Testis (tissue), 3 donors: ENCODE measurements around the gene RGS12. TPM values are rescaled to one million over a fixed set of nuclear protein-coding genes. Genes with fewer than 3 reads are reported as not detected.

Experiments used
- DNase-seq: peaks from one replicate; pipeline ENCODE4 v3.0.0-alpha.2; 2019
- H3K27ac ChIP-seq, 2 donors: fragments of 200-600 bp; sonication (generic); one replicate each; pipeline ENCODE4 v1.5.1; 2019
- H3K27me3 ChIP-seq: fragments of 200-600 bp; sonication (generic); one replicate; pipeline ENCODE4 v1.5.1; 2019
- H3K36me3 ChIP-seq: fragments of 200-600 bp; sonication (generic); one replicate; pipeline ENCODE4 v1.5.1; 2017; ENCODE audit warnings: low read depth; ENCODE audit errors: missing control alignments
- H3K4me1 ChIP-seq: fragments of 200-600 bp; sonication (generic); one replicate; pipeline ENCODE4 v1.5.1; 2019
- H3K4me3 ChIP-seq, 2 donors: fragments of 200-600 bp; sonication (generic); one replicate each; pipeline ENCODE4 v1.5.1; 2017 to 2019
- H3K9me3 ChIP-seq: fragments of 200-600 bp; sonication (generic); one replicate; pipeline ENCODE4 v1.5.1; 2017
- CTCF ChIP-seq, 3 experiments: fragments of 450-650 bp in 2 of 3; fragments of 200-600 bp in 1 of 3; sonication (generic) in 1 of 3; IDR thresholded peaks; one replicate each; pipeline ENCODE4 v1.5.1; 2016 to 2019; ENCODE audit warnings: antibody characterized with exemption in 3 of 3, mild to moderate bottlenecking in 2 of 3, moderate library complexity in 1 of 3
- POLR2A ChIP-seq: fragments of 450-650 bp; IDR thresholded peaks from one replicate; pipeline ENCODE4 v1.6.1; 2017; ENCODE audit warnings: antibody characterized with exemption, mild to moderate bottlenecking, moderate library complexity
- WGBS, 2 donors: methylation state at CpG; one replicate each; pipeline ENCODE4 v1.1.5; 2018; 5-methylcytosine and 5-hydroxymethylcytosine counted together
- intact Hi-C: fragments of 100-400 bp; cut with DNase I; formaldehyde crosslinking; loops from one replicate; pipeline ENCODE4 v1.15.1; 2023; ENCODE audit warnings: low total_unique reads
- polyA plus RNA-seq: library from polyadenylated mRNA; stranded (reverse); fragments of 350-450 nt; fragmentation: Illumina TruSeq; extraction: RNeasy Lipid Tissue Mini Kit (QIAGEN cat#74804); gene quantifications from one replicate; pipeline ENCODE4 v1.2.3, GENCODE V29; 2014; ENCODE audit warnings: low read depth, low replicate concordance; ENCODE audit not compliant: insufficient read depth
- total RNA-seq, 2 donors: library from RNA; depleted of rRNA; stranded (reverse); fragments of >200 nt; gene quantifications; one replicate each; pipeline ENCODE4 v1.2.3, GENCODE V29; 2016

Gene RGS12
- total and polyA plus RNA-seq, 3 donors from 2014 or later = 25.0 to 68.2 (median 39.0) TPM

GRCh38 chr4:3317011-3317655 lies 24.3 kb downstream of the RGS12 start:
- no peak for DNase-seq
- H3K9me3 ChIP-seq = no peaks in the 10 kb centered on the region
- 95 to 96% methylated on average over 23 to 38 of the region's 42 CpGs for WGBS, 2 donors
- no peaks in the 10 kb centered on the region for H3K27me3 ChIP-seq
- H3K4me3 ChIP-seq = no peak overlapping the region
- TF ChIP-seq POLR2A = no peak
- no peak for TF ChIP-seq CTCF (IDR thresholded peaks at IDR 0.05)
- peaks cover 9% of the 10 kb centered on the region for H3K4me1 ChIP-seq
- no peak overlapping the region for H3K27ac ChIP-seq
- intact Hi-C loops = no loop called here
- no peaks in the 10 kb centered on the region for H3K36me3 ChIP-seq

- 86 to 92% methylated on average over 13 to 22 of the region's 22 CpGs for WGBS, 2 donors
- H3K4me3 ChIP-seq = no peak overlapping the region
- intact Hi-C loops = no loop called here
- H3K27ac ChIP-seq = no peak overlapping the region
- DNase-seq = no peak
- TF ChIP-seq CTCF (IDR thresholded peaks at IDR 0.05) = no peak
- TF ChIP-seq POLR2A = no peak
- H3K4me1 ChIP-seq = peaks cover 10% of the 10 kb centered on the region
- no peaks in the 10 kb centered on the region for H3K27me3 ChIP-seq
- no peaks in the 10 kb centered on the region for H3K9me3 ChIP-seq
- no peaks in the 10 kb centered on the region for H3K36me3 ChIP-seq
Measured at GRCh38 chr4:3317656-3318211, 24.9 kb downstream of the RGS12 start.

GRCh38 chr4:3318561-3319021 lies 25.8 kb downstream of the RGS12 start:
- 95 to 96% methylated on average over 8 to 10 of the region's 10 CpGs for WGBS, 2 donors
- no peak for DNase-seq
- no peak for TF ChIP-seq CTCF (IDR thresholded peaks at IDR 0.05)
- no peak for TF ChIP-seq POLR2A
- H3K27me3 ChIP-seq = no peaks in the 10 kb centered on the region
- no peaks in the 10 kb centered on the region for H3K36me3 ChIP-seq
- peaks cover 10% of the 10 kb centered on the region for H3K4me1 ChIP-seq
- H3K9me3 ChIP-seq = no peaks in the 10 kb centered on the region
- intact Hi-C loops = no loop called here
- H3K4me3 ChIP-seq = no peak overlapping the region
- no peak overlapping the region for H3K27ac ChIP-seq

GRCh38 chr4:3320361-3321023 lies 27.7 kb downstream of the RGS12 start:
- peak overlapping the region; percentile 65 to 79 for H3K27ac ChIP-seq
- H3K27me3 ChIP-seq = no peaks in the 10 kb centered on the region
- peaks cover 10% of the 10 kb centered on the region for H3K4me1 ChIP-seq
- TF ChIP-seq POLR2A = no peak
- TF ChIP-seq CTCF (IDR thresholded peaks at IDR 0.05) = no peak
- no peaks in the 10 kb centered on the region for H3K9me3 ChIP-seq
- no peak overlapping the region for H3K4me3 ChIP-seq
- DNase-seq = no peak
- H3K36me3 ChIP-seq = no peaks in the 10 kb centered on the region
- intact Hi-C loops = no loop called here
- 76 to 86% methylated on average over 18 to 21 of the region's 21 CpGs for WGBS, 2 donors
